GM18498 (cell line): ENCODE data around the gene USP31.

ENCODE experiments used
- ATAC-seq: cut with Tn5 transposase; IDR thresholded peaks from one replicate; pipeline ENCODE4 v1.9.1; 2021; ENCODE audit warnings: mild to moderate bottlenecking, moderate library complexity; ENCODE audit not compliant: unreplicated experiment

The USP31 gene

GRCh38 chr16:23149267-23149992, at the start of gene USP31:
Gene USP31, minus strand, starts transcription at chr16:23149452. Its CDS starts 182 bp downstream, at chr16:23149270.
- peak; percentile 97 for ATAC-seq

- no peak for ATAC-seq
Measured at GRCh38 chr16:23196539-23196938, 47.3 kb upstream of the USP31 start.

- ATAC-seq: no peak
Measured at GRCh38 chr16:23195366-23195978, 46.2 kb upstream of the USP31 start.

- no peak for ATAC-seq
Measured at GRCh38 chr16:23194497-23195221, 45.4 kb upstream of the USP31 start.

GRCh38 chr16:23188911-23189310, 39.7 kb upstream of the USP31 start:
- no peak for ATAC-seq

- no peak for ATAC-seq
Measured at GRCh38 chr16:23187341-23187740, 38.1 kb upstream of the USP31 start.

- ATAC-seq: no peak
Measured at GRCh38 chr16:23186171-23186570, 36.9 kb upstream of the USP31 start.

- no peak for ATAC-seq
Measured at GRCh38 chr16:23185656-23186055, 36.4 kb upstream of the USP31 start.

- ATAC-seq: no peak
Measured at GRCh38 chr16:23183543-23183862, 34.3 kb upstream of the USP31 start.

GRCh38 chr16:23182679-23183542, 33.7 kb upstream of the USP31 start, which contains the start of gene SCNN1G:
Gene SCNN1G, plus strand, starts transcription at chr16:23182745. Its CDS starts 3,527 bp downstream, at chr16:23186272.
- peak; percentile 10 for ATAC-seq

GRCh38 chr16:23182206-23182678, 33.0 kb upstream of the USP31 start:
- ATAC-seq: peak; percentile 97

- ATAC-seq: no peak
Measured at GRCh38 chr16:23181506-23181905, 32.3 kb upstream of the USP31 start.

- ATAC-seq: no peak
Measured at GRCh38 chr16:23175651-23176050, 26.4 kb upstream of the USP31 start.

- ATAC-seq: no peak
Measured at GRCh38 chr16:23174622-23175021, 25.4 kb upstream of the USP31 start.

- ATAC-seq: no peak
Measured at GRCh38 chr16:23172994-23173393, 23.7 kb upstream of the USP31 start.

GRCh38 chr16:23172583-23172982, 23.3 kb upstream of the USP31 start:
- ATAC-seq: no peak

- no peak for ATAC-seq
Measured at GRCh38 chr16:23164736-23165135, 15.5 kb upstream of the USP31 start.

GRCh38 chr16:23163921-23164320, 14.7 kb upstream of the USP31 start:
- no peak for ATAC-seq

- no peak for ATAC-seq
Measured at GRCh38 chr16:23160574-23160973, 11.3 kb upstream of the USP31 start.

GRCh38 chr16:23160082-23160481, 10.8 kb upstream of the USP31 start:
- ATAC-seq: no peak

GRCh38 chr16:23158114-23158513, 8.9 kb upstream of the USP31 start:
- no peak for ATAC-seq
